ENCODE measurements around the gene KDM4D.

DNA sequence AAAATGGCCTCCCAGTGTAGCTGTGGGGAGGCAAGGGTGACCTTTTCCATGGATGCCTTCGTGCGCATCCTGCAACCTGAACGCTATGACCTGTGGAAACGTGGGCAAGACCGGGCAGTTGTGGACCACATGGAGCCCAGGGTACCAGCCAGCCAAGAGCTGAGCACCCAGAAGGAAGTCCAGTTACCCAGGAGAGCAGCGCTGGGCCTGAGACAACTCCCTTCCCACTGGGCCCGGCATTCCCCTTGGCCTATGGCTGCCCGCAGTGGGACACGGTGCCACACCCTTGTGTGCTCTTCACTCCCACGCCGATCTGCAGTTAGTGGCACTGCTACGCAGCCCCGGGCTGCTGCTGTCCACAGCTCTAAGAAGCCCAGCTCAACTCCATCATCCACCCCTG, 24.8 kb downstream of the KDM4D start:
- TF ChIP-seq EZH2 (IDR thresholded peaks at IDR 0.05; ENCODE audit: low read depth, low read length, severe bottlenecking) = no peak
- TF ChIP-seq POLR2AphosphoS5 (IDR thresholded peaks at IDR 0.05; ENCODE audit: low read depth, low read length) = no peak
- TF ChIP-seq, protein P1, sequence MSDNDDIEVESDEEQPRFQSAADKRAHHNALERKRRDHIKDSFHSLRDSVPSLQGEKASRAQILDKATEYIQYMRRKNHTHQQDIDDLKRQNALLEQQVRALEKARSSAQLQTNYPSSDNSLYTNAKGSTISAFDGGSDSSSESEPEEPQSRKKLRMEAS (IDR thresholded peaks at IDR 0.05) = no peak
- no peak for TF ChIP-seq SIN3A (conservative IDR thresholded peaks at IDR 0.05 in 1 of 2, IDR thresholded peaks at IDR 0.05 in 1 of 2; ENCODE audit: low read depth in 1 of 2, low read length in 2 of 2)
- no peak for TF ChIP-seq BCL11A (IDR thresholded peaks at IDR 0.05; ENCODE audit: low read depth in 2 of 2, low read length in 2 of 2)
- TF ChIP-seq PHF8 (conservative IDR thresholded peaks at IDR 0.05; ENCODE audit: low read depth, low read length) = no peak
- no peak for TF ChIP-seq SP2 (IDR thresholded peaks at IDR 0.05; ENCODE audit: low read length)
- TF ChIP-seq, protein P2, sequence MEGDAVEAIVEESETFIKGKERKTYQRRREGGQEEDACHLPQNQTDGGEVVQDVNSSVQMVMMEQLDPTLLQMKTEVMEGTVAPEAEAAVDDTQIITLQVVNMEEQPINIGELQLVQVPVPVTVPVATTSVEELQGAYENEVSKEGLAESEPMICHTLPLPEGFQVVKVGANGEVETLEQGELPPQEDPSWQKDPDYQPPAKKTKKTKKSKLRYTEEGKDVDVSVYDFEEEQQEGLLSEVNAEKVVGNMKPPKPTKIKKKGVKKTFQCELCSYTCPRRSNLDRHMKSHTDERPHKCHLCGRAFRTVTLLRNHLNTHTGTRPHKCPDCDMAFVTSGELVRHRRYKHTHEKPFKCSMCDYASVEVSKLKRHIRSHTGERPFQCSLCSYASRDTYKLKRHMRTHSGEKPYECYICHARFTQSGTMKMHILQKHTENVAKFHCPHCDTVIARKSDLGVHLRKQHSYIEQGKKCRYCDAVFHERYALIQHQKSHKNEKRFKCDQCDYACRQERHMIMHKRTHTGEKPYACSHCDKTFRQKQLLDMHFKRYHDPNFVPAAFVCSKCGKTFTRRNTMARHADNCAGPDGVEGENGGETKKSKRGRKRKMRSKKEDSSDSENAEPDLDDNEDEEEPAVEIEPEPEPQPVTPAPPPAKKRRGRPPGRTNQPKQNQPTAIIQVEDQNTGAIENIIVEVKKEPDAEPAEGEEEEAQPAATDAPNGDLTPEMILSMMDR (IDR thresholded peaks at IDR 0.05; ENCODE audit: control extremely low read depth in 1 of 3, insufficient read depth in 1 of 3, low read depth in 1 of 3, low read length in 3 of 3) = no peak
- TF ChIP-seq CHD1 (IDR thresholded peaks at IDR 0.05; ENCODE audit: low read depth, low read length) = no peak
- TF ChIP-seq CEBPB (IDR thresholded peaks at IDR 0.05; ENCODE audit: low read depth, low read length) = no peak
- TF ChIP-seq JUN (IDR thresholded peaks at IDR 0.05; ENCODE audit: low read depth, low read length) = no peak

All from H1 (cell line).